Caco-2 (cell line): ENCODE results near the gene SLC38A8. TPM values are rescaled to one million over a fixed set of nuclear protein-coding genes. Genes with fewer than 3 reads are reported as not detected.
A peak's percentile ranks its signal among the peaks of the same experiment; 100 is the strongest.

Source experiments
- BruUV-seq: library from RNA; stranded (reverse); fragments of 400-500 nt; replicated peaks from 2 replicates; lab custom pipeline; 2021; lab: Mats Ljungman, UMichigan
- CTCF ChIA-PET: fragments of 300-600 bp; sonication (Branson Sonifier 250); formaldehyde crosslinking; loops from one replicate; lab custom pipeline; 2022; ENCODE audit warnings: antibody characterized with exemption; lab: Charles Lee
- POLR2A ChIA-PET: fragments of 300-600 bp; sonication (Branson Sonifier 250); formaldehyde crosslinking; loops from one replicate; lab custom pipeline; 2022; ENCODE audit warnings: antibody characterized with exemption; lab: Charles Lee
- DNase-seq, 2 experiments: peaks; one replicate each; pipeline versions ENCODE4 v3.0.0 to v3.0.0-alpha.2; 2020 to 2022
- H3K27me3 ChIP-seq: replicated peaks from 2 replicates; pipeline ENCODE4 v1.6.0; 2011; ENCODE audit warnings: low read length; ENCODE audit not compliant: control insufficient read depth, insufficient read depth
- H3K36me3 ChIP-seq: 2 replicates; pipeline ENCODE4 v1.5.1; 2011; ENCODE audit warnings: low read length; ENCODE audit not compliant: control insufficient read depth, insufficient read depth
- H3K4me1 ChIP-seq: fragments of 250-450 bp; sonication (Bioruptor Pico); 2 replicates; pipeline ENCODE4 v1.5.1; 2020; ENCODE audit warnings: mild to moderate bottlenecking
- H3K4me3 ChIP-seq: 2 replicates; pipeline ENCODE4 v1.5.1; 2011; ENCODE audit warnings: low read depth, mild to moderate bottlenecking, control low read depth, low read length
- H3K9me3 ChIP-seq: fragments of 250-450 bp; sonication (Bioruptor Pico); 2 replicates; pipeline ENCODE4 v1.5.1; 2020; ENCODE audit warnings: mild to moderate bottlenecking, moderate library complexity
- H3K27ac Mint-ChIP-seq: one replicate; pipeline ENCODE4 v1.8.0; 2022; ENCODE audit warnings: mixed read lengths; ENCODE audit not compliant: unreplicated experiment
- H3K27me3 Mint-ChIP-seq: one replicate; pipeline ENCODE4 v1.8.0; 2022; ENCODE audit warnings: mixed read lengths; ENCODE audit not compliant: insufficient read depth, unreplicated experiment
- H3K36me3 Mint-ChIP-seq: one replicate; pipeline ENCODE4 v1.8.0; 2022; ENCODE audit warnings: mild to moderate bottlenecking, mixed read lengths; ENCODE audit not compliant: insufficient read depth, unreplicated experiment
- H3K4me1 Mint-ChIP-seq: one replicate; pipeline ENCODE4 v1.8.0; 2022; ENCODE audit warnings: low read depth, mixed read lengths; ENCODE audit not compliant: unreplicated experiment
- H3K4me3 Mint-ChIP-seq: one replicate; pipeline ENCODE4 v1.8.0; 2022; ENCODE audit warnings: mild to moderate bottlenecking, moderate library complexity, mixed read lengths; ENCODE audit not compliant: unreplicated experiment
- H3K9me3 Mint-ChIP-seq: one replicate; pipeline ENCODE4 v1.8.0; 2022; ENCODE audit warnings: mixed read lengths; ENCODE audit not compliant: unreplicated experiment
- CTCF ChIP-seq, 2 experiments: fragments of 200-600 bp in 1 of 2; IDR thresholded peaks; 1 replicate in 1 of 2; 2 replicates in 1 of 2; pipeline versions ENCODE4 v1.5.1 to v1.8.0; 2011 to 2022; ENCODE audit warnings: antibody characterized with exemption in 1 of 2, control low read depth in 1 of 2, inconsistent platforms in 1 of 2, low read depth in 1 of 2, low read length in 1 of 2, mild to moderate bottlenecking in 1 of 2, moderate library complexity in 1 of 2; ENCODE audit not compliant: insufficient read depth in 1 of 2, severe bottlenecking in 1 of 2, unreplicated experiment in 1 of 2
- intact Hi-C: fragments of 100-400 bp; cut with micrococcal nuclease; formaldehyde crosslinking; loops from one replicate; pipeline ENCODE4 v1.10.0; 2022; ENCODE audit not compliant: unreplicated experiment
- total RNA-seq: library from RNA; stranded (reverse); gene quantifications from 2 replicates; pipeline ENCODE4 v1.2.3, GENCODE V29; 2022

Gene SLC38A8
- total RNA-seq, 1 experiment from 2014 or later: 0.79 TPM

GRCh38 chr16:84054271-84054670, 11.7 kb upstream of the SLC38A8 start:
- Histone ChIP-seq H3K27me3 (no peaks in the 10 kb centered on the region), H3K9me3 (no peaks in the 10 kb centered on the region), H3K36me3 (peaks cover 4% of the 10 kb centered on the region), H3K4me1 (no peaks in the 10 kb centered on the region), H3K4me3 (no peak overlapping the region)
- BruUV-seq: no TSS peak
- Mint-ChIP-seq H3K27ac (no peak overlapping the region), H3K27me3 (no peaks in the 10 kb centered on the region), H3K9me3 (no peaks in the 10 kb centered on the region), H3K4me1 (no peaks in the 10 kb centered on the region), H3K4me3 (no peak overlapping the region), H3K36me3 (peaks cover 63% of the 10 kb centered on the region)
- ChIA-PET POLR2A (no interaction called here), CTCF (interaction anchor here (1.1 to 1.2 kb wide), 2 partner anchors 98 to 100 kb away, joined by 3 read pairs; no protein-coding TSS in a partner anchor)
- no peak for DNase-seq
- TF ChIP-seq CTCF (IDR thresholded peaks at IDR 0.05; ENCODE audit: insufficient read depth in 1 of 2, low read depth in 1 of 2, low read length in 1 of 2, severe bottlenecking in 1 of 2, unreplicated experiment in 1 of 2): no peak
- intact Hi-C loops: no loop called here

DNA sequence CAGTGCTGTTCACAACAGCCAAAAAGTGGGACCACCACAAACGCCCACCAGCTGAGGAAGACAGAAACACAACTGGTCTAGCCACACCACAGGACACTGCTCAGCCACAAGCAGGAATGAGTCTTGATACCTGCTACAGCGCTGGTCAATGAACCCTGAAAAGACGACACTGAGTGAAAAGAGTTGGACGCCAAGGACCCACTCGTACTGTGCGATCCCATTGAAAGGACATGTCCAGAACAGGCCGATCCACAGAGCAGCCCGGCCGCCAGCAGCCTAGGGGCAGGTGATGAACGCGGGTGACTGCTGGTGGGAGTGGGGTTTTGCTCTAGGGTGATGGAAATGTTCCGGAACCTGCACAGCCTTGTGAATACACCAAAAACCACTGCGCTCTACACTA, 10.6 kb upstream of the SLC38A8 start:
- no peaks in the 10 kb centered on the region for H3K27me3 Mint-ChIP-seq
- H3K4me3 ChIP-seq: no peak overlapping the region
- no peaks in the 10 kb centered on the region for H3K9me3 ChIP-seq
- 0 out of 2 replicates have a peak, but pooled peaks cover 6% of the 10 kb centered on the region for H3K4me1 ChIP-seq
- H3K36me3 ChIP-seq: peaks cover 4% of the 10 kb centered on the region
- no peaks in the 10 kb centered on the region for H3K9me3 Mint-ChIP-seq
- no peak overlapping the region for H3K4me3 Mint-ChIP-seq
- no peak for TF ChIP-seq CTCF (IDR thresholded peaks at IDR 0.05; ENCODE audit: insufficient read depth in 1 of 2, low read depth in 1 of 2, low read length in 1 of 2, severe bottlenecking in 1 of 2, unreplicated experiment in 1 of 2)
- H3K27me3 ChIP-seq: no peaks in the 10 kb centered on the region
- intact Hi-C loops: no loop called here
- no peaks in the 10 kb centered on the region for H3K4me1 Mint-ChIP-seq
- no peak for DNase-seq
- peaks cover 56% of the 10 kb centered on the region for H3K36me3 Mint-ChIP-seq
- no TSS peak for BruUV-seq
- POLR2A ChIA-PET: no interaction called here
- CTCF ChIA-PET: interaction anchor here (1.2 kb wide), 1 partner anchor 99 kb away, joined by 3 read pairs; no protein-coding TSS in a partner anchor
- H3K27ac Mint-ChIP-seq: no peak overlapping the region

GRCh38 chr16:84052071-84052622, 9.6 kb upstream of the SLC38A8 start:
- peak in 1 of 2 experiments; percentile 23 for DNase-seq
- no TSS peak for BruUV-seq
- no peaks in the 10 kb centered on the region for H3K27me3 ChIP-seq
- Mint-ChIP-seq H3K9me3 (no peaks in the 10 kb centered on the region), H3K4me3 (no peak overlapping the region), H3K27ac (no peak overlapping the region), H3K36me3 (peaks cover 51% of the 10 kb centered on the region), H3K4me1 (no peaks in the 10 kb centered on the region), H3K27me3 (no peaks in the 10 kb centered on the region)
- intact Hi-C loops: no loop called here
- ChIA-PET POLR2A (no interaction called here), CTCF (interaction anchor here (1.1 kb wide), 1 partner anchor 96 kb away, joined by 3 read pairs; no protein-coding TSS in a partner anchor)
- peaks cover 5% of the 10 kb centered on the region for H3K36me3 ChIP-seq
- H3K4me3 ChIP-seq: no peak overlapping the region
- H3K9me3 ChIP-seq: no peaks in the 10 kb centered on the region
- H3K4me1 ChIP-seq: 0 out of 2 replicates have a peak, but pooled peaks cover 6% of the 10 kb centered on the region
- TF ChIP-seq CTCF (IDR thresholded peaks at IDR 0.05; ENCODE audit: insufficient read depth in 1 of 2, low read depth in 1 of 2, low read length in 1 of 2, severe bottlenecking in 1 of 2, unreplicated experiment in 1 of 2): no peak
